ENCODE measurements around the gene AGFG2. TPM values are rescaled to one million over a fixed set of nuclear protein-coding genes. Genes with fewer than 3 reads are reported as not detected.

AGFG2 gene
- total and polyA plus RNA-seq, 2 of the 4 experiments (the other 2 are of a cell fraction): 3.0 to 10.0 TPM

GRCh38 chr7:100556541-100556940 is 17.5 kb downstream of the AGFG2 start:
- POLR2A ChIA-PET (ENCODE audit: unreplicated experiment): no interaction called here
- peaks cover 12% of the 10 kb centered on the region; the same call in 1 of the 2 replicates for H3K36me3 ChIP-seq (ENCODE audit: control insufficient read depth, insufficient read depth, low read length)
- H3K4me3 ChIP-seq (ENCODE audit: insufficient read depth, low read depth, low read length): no peak overlapping the region
- H2BK20ac ChIP-seq (ENCODE audit: low read depth, low read length): no peak overlapping the region
- no peak overlapping the region for H2BK15ac ChIP-seq (ENCODE audit: low read depth, low read length)
- no peaks in the 10 kb centered on the region for H3K9me3 ChIP-seq (ENCODE audit: control insufficient read depth, insufficient read depth, low read length)
- H3K23ac ChIP-seq (ENCODE audit: low read depth, low read length): no peak overlapping the region
- TF ChIP-seq CEBPB (IDR thresholded peaks at IDR 0.05; ENCODE audit: low read depth, low read length) (peak; percentile 79), NFE2L2 (IDR thresholded peaks at IDR 0.05; ENCODE audit: low read depth, low read length) (peak; percentile 34; the same call in 1 of the 2 replicates), MAFK (IDR thresholded peaks at IDR 0.05; ENCODE audit: low read depth, low read length) (no peak)
- intact Hi-C loops (cut with micrococcal nuclease) (no loop called here), in situ Hi-C loops (cut with MboI; ENCODE audit: low sequenced_read_pairs) (no loop called here), dilution Hi-C loops (cut with HindIII; ENCODE audit: low sequenced_read_pairs, unreplicated experiment) (no loop called here)
- H2AFZ ChIP-seq (replicated peaks; ENCODE audit: low read length, poor library complexity): peak overlapping the region; percentile 43
- H2AK5ac ChIP-seq (ENCODE audit: low read depth, low read length): no peak overlapping the region
- no peak overlapping the region; the same call in 1 of the 2 replicates for H3K56ac ChIP-seq (ENCODE audit: extremely low read depth, insufficient read depth, low read length)
- no peak overlapping the region for H3K14ac ChIP-seq (replicated peaks; ENCODE audit: low read depth, low read length)
- no peak overlapping the region for H4K91ac ChIP-seq (ENCODE audit: insufficient read depth, low read depth, low read length)
- H3K4me1 ChIP-seq (ENCODE audit: control insufficient read depth, insufficient read depth, low read length): peaks cover 2% of the 10 kb centered on the region; the same call in 1 of the 2 replicates
- H4K5ac ChIP-seq (ENCODE audit: low read depth, low read length): no peak overlapping the region
- no peak overlapping the region for H3K4me2 ChIP-seq (ENCODE audit: low read depth, low read length)
- BruUV-seq (replicated peaks): no TSS peak
- no peak overlapping the region for H4K8ac ChIP-seq (ENCODE audit: low read depth in 2 of 2, low read length in 2 of 2)
- no peak overlapping the region for H3K4ac ChIP-seq (ENCODE audit: low read depth, low read length)
- H3K18ac ChIP-seq (ENCODE audit: low read depth, low read length): no peak overlapping the region
- H3K79me1 ChIP-seq (ENCODE audit: low read depth in 1 of 2, low read length in 2 of 2): no peaks in the 10 kb centered on the region
- ATAC-seq (ENCODE audit: low read depth) (peak; percentile 48), DNase-seq (peak; percentile 58)
- no peak overlapping the region for H3K9ac ChIP-seq (ENCODE audit: low read depth, low read length)
- H2AK9ac ChIP-seq (replicated peaks; ENCODE audit: low read depth, low read length, poor library complexity): peak overlapping the region; percentile 42
- H4K20me1 ChIP-seq (ENCODE audit: insufficient read depth, low read length): no peaks in the 10 kb centered on the region
- WGBS, 2 experiments (ENCODE audit: extremely low coverage in 2 of 2, insufficient read length in 1 of 2): no CpG with 5 or more reads among the region's 4 CpGs
- H2BK120ac ChIP-seq (ENCODE audit: low read depth, low read length): no peak overlapping the region
- no peaks in the 10 kb centered on the region for H3K27me3 ChIP-seq (ENCODE audit: control insufficient read depth, insufficient read depth, low read length)
- CTCF ChIA-PET: interaction anchor here (0.6 kb wide), 1 partner anchor 37 kb away, joined by 4 read pairs; no protein-coding TSS in a partner anchor
- H2BK5ac ChIP-seq (ENCODE audit: low read depth, low read length, poor library complexity, severe bottlenecking): no peak overlapping the region
- no peaks in the 10 kb centered on the region for H3K9me1 ChIP-seq (ENCODE audit: insufficient read depth, low read length)
- no peak overlapping the region for H3K27ac ChIP-seq (ENCODE audit: insufficient read depth, low read length)
